Measurements from ENCODE around the gene ADGRF3. TPM values are rescaled to one million over a fixed set of nuclear protein-coding genes. Genes with fewer than 3 reads are reported as not detected.

Gene ADGRF3
- total and polyA plus RNA-seq, 9 of the 15 experiments (the other 6 are each of a cell fraction or from before 2014, with no cell fraction given) = 0.04 to 0.54 (median 0.16) TPM; not detected in 2

DNA sequence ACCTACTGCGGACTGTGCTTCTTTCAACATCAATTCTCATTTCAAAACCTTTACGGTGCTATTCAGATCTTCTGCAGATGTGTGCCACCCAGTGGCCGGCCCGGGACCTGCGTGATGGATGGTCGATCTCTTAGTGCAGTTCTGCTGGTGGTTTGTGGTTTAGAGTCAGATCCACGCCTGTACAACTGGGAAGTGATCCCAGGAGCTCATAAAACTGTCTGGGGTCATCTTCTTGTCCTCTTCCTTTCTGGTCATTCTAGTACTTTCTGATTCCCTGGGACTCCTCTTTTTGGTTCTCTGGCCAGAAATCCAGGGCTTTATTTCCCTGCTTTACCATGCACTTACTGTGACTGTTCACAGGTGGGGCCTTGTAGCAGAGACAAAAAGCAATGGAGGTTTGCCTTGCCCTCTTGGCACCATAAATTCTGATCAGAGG lies 16.5 kb downstream of the ADGRF3 start (continued):
- TF ChIP-seq, protein P1, sequence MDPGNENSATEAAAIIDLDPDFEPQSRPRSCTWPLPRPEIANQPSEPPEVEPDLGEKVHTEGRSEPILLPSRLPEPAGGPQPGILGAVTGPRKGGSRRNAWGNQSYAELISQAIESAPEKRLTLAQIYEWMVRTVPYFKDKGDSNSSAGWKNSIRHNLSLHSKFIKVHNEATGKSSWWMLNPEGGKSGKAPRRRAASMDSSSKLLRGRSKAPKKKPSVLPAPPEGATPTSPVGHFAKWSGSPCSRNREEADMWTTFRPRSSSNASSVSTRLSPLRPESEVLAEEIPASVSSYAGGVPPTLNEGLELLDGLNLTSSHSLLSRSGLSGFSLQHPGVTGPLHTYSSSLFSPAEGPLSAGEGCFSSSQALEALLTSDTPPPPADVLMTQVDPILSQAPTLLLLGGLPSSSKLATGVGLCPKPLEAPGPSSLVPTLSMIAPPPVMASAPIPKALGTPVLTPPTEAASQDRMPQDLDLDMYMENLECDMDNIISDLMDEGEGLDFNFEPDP (CRISPR knock-in tag; IDR thresholded peaks at IDR 0.05) = no peak
- TF ChIP-seq MEF2A (IDR thresholded peaks at IDR 0.05; ENCODE audit: control insufficient read depth, low read depth, low read length) (no peak), ZC3H4 (CRISPR knock-in tag; IDR thresholded peaks at IDR 0.05; ENCODE audit: borderline replicate concordance) (no peak), NFE2 (IDR thresholded peaks at IDR 0.05; ENCODE audit: low read depth) (no peak), GTF2E2 (tag; IDR thresholded peaks at IDR 0.05) (no peak), SREBF1 (IDR thresholded peaks at IDR 0.05; ENCODE audit: borderline replicate concordance, low read depth, low read length) (no peak), JUND (IDR thresholded peaks at IDR 0.05; ENCODE audit: borderline replicate concordance, low read depth, low read length) (peak; percentile 53; the same call in 1 of the 2 replicates), JUND (tag; IDR thresholded peaks at IDR 0.05; ENCODE audit: borderline replicate concordance, low read depth, low read length) (no peak; the same call in 2 of the 3 replicates), PRMT5 (CRISPR knock-in tag; IDR thresholded peaks at IDR 0.05) (no peak), CBFA2T2 (conservative IDR thresholded peaks at IDR 0.05) (no peak), MBD2 (IDR thresholded peaks at IDR 0.05; ENCODE audit: borderline replicate concordance, low read depth) (no peak), DPF2 (IDR thresholded peaks at IDR 0.05) (no peak), KAT7 (CRISPR knock-in tag; IDR thresholded peaks at IDR 0.05; ENCODE audit: borderline replicate concordance) (no peak), GTF2A2 (tag; IDR thresholded peaks at IDR 0.05) (no peak), C11orf30 (IDR thresholded peaks at IDR 0.05; ENCODE audit: low read depth) (no peak), ZNF589 (CRISPR knock-in tag; IDR thresholded peaks at IDR 0.05; ENCODE audit: low read depth) (no peak), FOXJ2 (tag; IDR thresholded peaks at IDR 0.05) (no peak), RBFOX2 (IDR thresholded peaks at IDR 0.05; ENCODE audit: low read depth, low read length) (no peak)
- TF ChIP-seq, protein P2, sequence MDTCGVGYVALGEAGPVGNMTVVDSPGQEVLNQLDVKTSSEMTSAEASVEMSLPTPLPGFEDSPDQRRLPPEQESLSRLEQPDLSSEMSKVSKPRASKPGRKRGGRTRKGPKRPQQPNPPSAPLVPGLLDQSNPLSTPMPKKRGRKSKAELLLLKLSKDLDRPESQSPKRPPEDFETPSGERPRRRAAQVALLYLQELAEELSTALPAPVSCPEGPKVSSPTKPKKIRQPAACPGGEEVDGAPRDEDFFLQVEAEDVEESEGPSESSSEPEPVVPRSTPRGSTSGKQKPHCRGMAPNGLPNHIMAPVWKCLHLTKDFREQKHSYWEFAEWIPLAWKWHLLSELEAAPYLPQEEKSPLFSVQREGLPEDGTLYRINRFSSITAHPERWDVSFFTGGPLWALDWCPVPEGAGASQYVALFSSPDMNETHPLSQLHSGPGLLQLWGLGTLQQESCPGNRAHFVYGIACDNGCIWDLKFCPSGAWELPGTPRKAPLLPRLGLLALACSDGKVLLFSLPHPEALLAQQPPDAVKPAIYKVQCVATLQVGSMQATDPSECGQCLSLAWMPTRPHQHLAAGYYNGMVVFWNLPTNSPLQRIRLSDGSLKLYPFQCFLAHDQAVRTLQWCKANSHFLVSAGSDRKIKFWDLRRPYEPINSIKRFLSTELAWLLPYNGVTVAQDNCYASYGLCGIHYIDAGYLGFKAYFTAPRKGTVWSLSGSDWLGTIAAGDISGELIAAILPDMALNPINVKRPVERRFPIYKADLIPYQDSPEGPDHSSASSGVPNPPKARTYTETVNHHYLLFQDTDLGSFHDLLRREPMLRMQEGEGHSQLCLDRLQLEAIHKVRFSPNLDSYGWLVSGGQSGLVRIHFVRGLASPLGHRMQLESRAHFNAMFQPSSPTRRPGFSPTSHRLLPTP (IDR thresholded peaks at IDR 0.05; ENCODE audit: borderline replicate concordance, extremely low read depth, insufficient read length) = no peak
- TF ChIP-seq, protein P3, sequence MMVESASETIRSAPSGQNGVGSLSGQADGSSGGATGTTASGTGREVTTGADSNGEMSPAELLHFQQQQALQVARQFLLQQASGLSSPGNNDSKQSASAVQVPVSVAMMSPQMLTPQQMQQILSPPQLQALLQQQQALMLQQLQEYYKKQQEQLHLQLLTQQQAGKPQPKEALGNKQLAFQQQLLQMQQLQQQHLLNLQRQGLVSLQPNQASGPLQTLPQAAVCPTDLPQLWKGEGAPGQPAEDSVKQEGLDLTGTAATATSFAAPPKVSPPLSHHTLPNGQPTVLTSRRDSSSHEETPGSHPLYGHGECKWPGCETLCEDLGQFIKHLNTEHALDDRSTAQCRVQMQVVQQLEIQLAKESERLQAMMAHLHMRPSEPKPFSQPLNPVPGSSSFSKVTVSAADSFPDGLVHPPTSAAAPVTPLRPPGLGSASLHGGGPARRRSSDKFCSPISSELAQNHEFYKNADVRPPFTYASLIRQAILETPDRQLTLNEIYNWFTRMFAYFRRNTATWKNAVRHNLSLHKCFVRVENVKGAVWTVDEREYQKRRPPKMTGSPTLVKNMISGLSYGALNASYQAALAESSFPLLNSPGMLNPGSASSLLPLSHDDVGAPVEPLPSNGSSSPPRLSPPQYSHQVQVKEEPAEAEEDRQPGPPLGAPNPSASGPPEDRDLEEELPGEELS (CRISPR knock-in tag; IDR thresholded peaks at IDR 0.05; ENCODE audit: borderline replicate concordance) = no peak
- TF ChIP-seq, protein P4, sequence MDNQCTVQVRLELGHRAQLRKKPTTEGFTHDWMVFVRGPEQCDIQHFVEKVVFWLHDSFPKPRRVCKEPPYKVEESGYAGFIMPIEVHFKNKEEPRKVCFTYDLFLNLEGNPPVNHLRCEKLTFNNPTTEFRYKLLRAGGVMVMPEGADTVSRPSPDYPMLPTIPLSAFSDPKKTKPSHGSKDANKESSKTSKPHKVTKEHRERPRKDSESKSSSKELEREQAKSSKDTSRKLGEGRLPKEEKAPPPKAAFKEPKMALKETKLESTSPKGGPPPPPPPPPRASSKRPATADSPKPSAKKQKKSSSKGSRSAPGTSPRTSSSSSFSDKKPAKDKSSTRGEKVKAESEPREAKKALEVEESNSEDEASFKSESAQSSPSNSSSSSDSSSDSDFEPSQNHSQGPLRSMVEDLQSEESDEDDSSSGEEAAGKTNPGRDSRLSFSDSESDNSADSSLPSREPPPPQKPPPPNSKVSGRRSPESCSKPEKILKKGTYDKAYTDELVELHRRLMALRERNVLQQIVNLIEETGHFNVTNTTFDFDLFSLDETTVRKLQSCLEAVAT (IDR thresholded peaks at IDR 0.05) = peak in 1 of 2 experiments; percentile 77; a peak in 2 of 4 replicates
